ENCODE results near the gene EZR.

The EZR gene

GRCh38 chr6:158737710-158738615 is 81.2 kb downstream of the EZR start:
- no peak for DNase-seq (ENCODE audit: low read depth in 2 of 3, low spot score in 2 of 3)

- no peak for DNase-seq (ENCODE audit: low read depth in 2 of 3, low spot score in 2 of 3)
These were observed 82.0 kb downstream of the EZR start for GRCh38 chr6:158737082-158737709.

GRCh38 chr6:158735009-158735408 is 84.2 kb downstream of the EZR start:
- DNase-seq (ENCODE audit: low read depth in 2 of 3, low spot score in 2 of 3), result no peak

- no peak for DNase-seq (ENCODE audit: low read depth in 2 of 3, low spot score in 2 of 3)
These were observed 88.6 kb downstream of the EZR start for GRCh38 chr6:158730541-158730907.

GRCh38 chr6:158729906-158730540 is 89.1 kb downstream of the EZR start:
- DNase-seq (ENCODE audit: low read depth in 2 of 3, low spot score in 2 of 3), result no peak

GRCh38 chr6:158725704-158726103 is 93.5 kb downstream of the EZR start:
- DNase-seq (ENCODE audit: low read depth in 2 of 3, low spot score in 2 of 3), result no peak

- DNase-seq (ENCODE audit: low read depth in 2 of 3, low spot score in 2 of 3), result no peak
These were observed 96.9 kb downstream of the EZR start for GRCh38 chr6:158722176-158722729.

- no peak for DNase-seq (ENCODE audit: low read depth in 2 of 3, low spot score in 2 of 3)
These were observed 100.6 kb downstream of the EZR start for GRCh38 chr6:158718461-158719046.

- DNase-seq (ENCODE audit: low read depth in 2 of 3, low spot score in 2 of 3), result no peak
These were observed 101.5 kb downstream of the EZR start for GRCh38 chr6:158717341-158718330.

Data from activated CD8-positive, alpha-beta memory T cell treated with anti-CD3 and anti-CD28 coated beads for 48 hours (primary cell).